Measurements from ENCODE around the gene EIF5B. TPM values are rescaled to one million over a fixed set of nuclear protein-coding genes. Genes with fewer than 3 reads are reported as not detected.

EIF5B gene
- polyA plus RNA-seq, 1 donor from 2014 or later: 8.0 TPM

DNA sequence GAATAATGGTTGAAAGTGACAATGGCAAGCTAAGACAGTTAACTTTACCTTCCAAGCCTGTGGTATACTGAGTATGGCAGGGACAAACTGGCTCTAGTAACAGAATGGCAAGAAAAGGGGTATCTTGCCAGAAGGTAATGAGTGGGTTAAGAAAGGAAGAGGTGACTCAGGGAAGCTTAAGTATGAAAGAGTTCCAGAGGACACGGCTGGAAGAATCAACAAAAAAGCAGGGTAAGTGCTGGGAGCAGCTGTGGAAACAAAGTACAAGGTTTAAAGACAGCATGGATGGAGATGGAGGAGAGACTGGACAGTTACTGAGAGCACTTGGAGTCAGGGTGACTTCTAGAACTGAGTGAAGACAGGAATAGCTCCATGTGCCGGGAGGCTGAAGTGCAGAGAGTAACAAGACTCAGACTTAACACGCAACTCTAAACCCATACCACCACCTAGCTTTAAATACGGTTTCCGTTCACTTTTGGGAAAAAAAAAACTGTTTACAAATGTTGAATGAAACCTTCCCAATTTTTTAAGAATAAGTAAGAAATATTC is 83.6 kb downstream of the EIF5B start:
- H3K4me3 ChIP-seq (ENCODE audit: low read length): no peak overlapping the region
- H4K20me1 ChIP-seq (ENCODE audit: insufficient read depth): no peaks in the 10 kb centered on the region
- H3K27me3 ChIP-seq (ENCODE audit: insufficient read depth, low read depth, low read length): no peaks in the 10 kb centered on the region
- no peak overlapping the region for H2AFZ ChIP-seq (ENCODE audit: low read depth, low read length)
- peaks cover 24% of the 10 kb centered on the region for H3K36me3 ChIP-seq (ENCODE audit: insufficient read depth, low read length)
- H3K79me2 ChIP-seq (replicated peaks; ENCODE audit: insufficient read depth, low read length): no peaks in the 10 kb centered on the region
- H3K9me2 ChIP-seq (ENCODE audit: insufficient read depth, low read length): no peaks in the 10 kb centered on the region
- H3K9me3 ChIP-seq (ENCODE audit: low read length): no peaks in the 10 kb centered on the region
- no peaks in the 10 kb centered on the region for H3F3A ChIP-seq (ENCODE audit: insufficient read depth, low read length, poor library complexity, severe bottlenecking)
- H3K4me2 ChIP-seq (ENCODE audit: low read length): no peak overlapping the region
- no peak overlapping the region for H3K27ac ChIP-seq (ENCODE audit: low read length)
- TF ChIP-seq EZH2 (IDR thresholded peaks at IDR 0.05; ENCODE audit: borderline replicate concordance, insufficient read depth, low read length, poor library complexity, severe bottlenecking): no peak
- TF ChIP-seq EP300 (conservative IDR thresholded peaks at IDR 0.05; ENCODE audit: poor library complexity, severe bottlenecking): no peak
- TF ChIP-seq, protein P1, sequence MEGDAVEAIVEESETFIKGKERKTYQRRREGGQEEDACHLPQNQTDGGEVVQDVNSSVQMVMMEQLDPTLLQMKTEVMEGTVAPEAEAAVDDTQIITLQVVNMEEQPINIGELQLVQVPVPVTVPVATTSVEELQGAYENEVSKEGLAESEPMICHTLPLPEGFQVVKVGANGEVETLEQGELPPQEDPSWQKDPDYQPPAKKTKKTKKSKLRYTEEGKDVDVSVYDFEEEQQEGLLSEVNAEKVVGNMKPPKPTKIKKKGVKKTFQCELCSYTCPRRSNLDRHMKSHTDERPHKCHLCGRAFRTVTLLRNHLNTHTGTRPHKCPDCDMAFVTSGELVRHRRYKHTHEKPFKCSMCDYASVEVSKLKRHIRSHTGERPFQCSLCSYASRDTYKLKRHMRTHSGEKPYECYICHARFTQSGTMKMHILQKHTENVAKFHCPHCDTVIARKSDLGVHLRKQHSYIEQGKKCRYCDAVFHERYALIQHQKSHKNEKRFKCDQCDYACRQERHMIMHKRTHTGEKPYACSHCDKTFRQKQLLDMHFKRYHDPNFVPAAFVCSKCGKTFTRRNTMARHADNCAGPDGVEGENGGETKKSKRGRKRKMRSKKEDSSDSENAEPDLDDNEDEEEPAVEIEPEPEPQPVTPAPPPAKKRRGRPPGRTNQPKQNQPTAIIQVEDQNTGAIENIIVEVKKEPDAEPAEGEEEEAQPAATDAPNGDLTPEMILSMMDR (IDR thresholded peaks at IDR 0.05; ENCODE audit: poor library complexity, severe bottlenecking): no peak
- TF ChIP-seq MXI1 (conservative IDR thresholded peaks at IDR 0.05; ENCODE audit: poor library complexity, severe bottlenecking): no peak
- no peak for TF ChIP-seq TAF1 (IDR thresholded peaks at IDR 0.05; ENCODE audit: low read depth)
- TF ChIP-seq POLR2AphosphoS5 (IDR thresholded peaks at IDR 0.05): no peak
- no peak for TF ChIP-seq SMC3 (conservative IDR thresholded peaks at IDR 0.05; ENCODE audit: poor library complexity)
- TF ChIP-seq, protein P2, sequence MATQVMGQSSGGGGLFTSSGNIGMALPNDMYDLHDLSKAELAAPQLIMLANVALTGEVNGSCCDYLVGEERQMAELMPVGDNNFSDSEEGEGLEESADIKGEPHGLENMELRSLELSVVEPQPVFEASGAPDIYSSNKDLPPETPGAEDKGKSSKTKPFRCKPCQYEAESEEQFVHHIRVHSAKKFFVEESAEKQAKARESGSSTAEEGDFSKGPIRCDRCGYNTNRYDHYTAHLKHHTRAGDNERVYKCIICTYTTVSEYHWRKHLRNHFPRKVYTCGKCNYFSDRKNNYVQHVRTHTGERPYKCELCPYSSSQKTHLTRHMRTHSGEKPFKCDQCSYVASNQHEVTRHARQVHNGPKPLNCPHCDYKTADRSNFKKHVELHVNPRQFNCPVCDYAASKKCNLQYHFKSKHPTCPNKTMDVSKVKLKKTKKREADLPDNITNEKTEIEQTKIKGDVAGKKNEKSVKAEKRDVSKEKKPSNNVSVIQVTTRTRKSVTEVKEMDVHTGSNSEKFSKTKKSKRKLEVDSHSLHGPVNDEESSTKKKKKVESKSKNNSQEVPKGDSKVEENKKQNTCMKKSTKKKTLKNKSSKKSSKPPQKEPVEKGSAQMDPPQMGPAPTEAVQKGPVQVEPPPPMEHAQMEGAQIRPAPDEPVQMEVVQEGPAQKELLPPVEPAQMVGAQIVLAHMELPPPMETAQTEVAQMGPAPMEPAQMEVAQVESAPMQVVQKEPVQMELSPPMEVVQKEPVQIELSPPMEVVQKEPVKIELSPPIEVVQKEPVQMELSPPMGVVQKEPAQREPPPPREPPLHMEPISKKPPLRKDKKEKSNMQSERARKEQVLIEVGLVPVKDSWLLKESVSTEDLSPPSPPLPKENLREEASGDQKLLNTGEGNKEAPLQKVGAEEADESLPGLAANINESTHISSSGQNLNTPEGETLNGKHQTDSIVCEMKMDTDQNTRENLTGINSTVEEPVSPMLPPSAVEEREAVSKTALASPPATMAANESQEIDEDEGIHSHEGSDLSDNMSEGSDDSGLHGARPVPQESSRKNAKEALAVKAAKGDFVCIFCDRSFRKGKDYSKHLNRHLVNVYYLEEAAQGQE (IDR thresholded peaks at IDR 0.05; ENCODE audit: borderline replicate concordance): no peak
- TF ChIP-seq RAD21 (conservative IDR thresholded peaks at IDR 0.05): no peak
- no peak overlapping the region for H3K9ac ChIP-seq (ENCODE audit: low read length)

DNA sequence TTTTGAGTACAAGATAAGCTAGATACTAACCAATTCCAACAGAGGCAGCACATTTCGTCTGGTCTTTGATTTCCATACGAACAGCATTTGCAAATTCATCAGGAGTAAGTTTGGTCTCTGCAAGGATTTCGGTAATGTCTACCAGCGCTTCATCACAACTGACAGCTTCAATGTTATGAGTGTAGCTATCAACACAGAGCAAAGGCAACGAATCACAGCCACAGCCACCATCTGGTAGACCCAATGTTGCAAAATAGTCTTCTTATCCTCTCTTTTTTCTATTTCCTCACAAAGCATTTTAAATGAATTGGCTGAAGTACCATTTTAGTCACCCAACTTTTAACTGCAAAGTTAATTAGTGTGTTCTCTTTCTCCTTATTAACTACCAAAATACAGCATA is 84.3 kb downstream of the EIF5B start:
- H3K9me3 ChIP-seq (ENCODE audit: low read length): no peaks in the 10 kb centered on the region
- H3K9me2 ChIP-seq (ENCODE audit: insufficient read depth, low read length): no peaks in the 10 kb centered on the region
- no peaks in the 10 kb centered on the region for H3K27me3 ChIP-seq (ENCODE audit: insufficient read depth, low read depth, low read length)
- H3F3A ChIP-seq (ENCODE audit: insufficient read depth, low read length, poor library complexity, severe bottlenecking): no peaks in the 10 kb centered on the region
- H3K79me2 ChIP-seq (replicated peaks; ENCODE audit: insufficient read depth, low read length): no peaks in the 10 kb centered on the region
- H2AFZ ChIP-seq (ENCODE audit: low read depth, low read length): no peak overlapping the region
- H3K4me2 ChIP-seq (ENCODE audit: low read length): no peak overlapping the region
- H3K9ac ChIP-seq (ENCODE audit: low read length): no peak overlapping the region
- TF ChIP-seq, protein P2 (IDR thresholded peaks at IDR 0.05; ENCODE audit: borderline replicate concordance): no peak
- TF ChIP-seq SMC3 (conservative IDR thresholded peaks at IDR 0.05; ENCODE audit: poor library complexity): no peak
- no peak for TF ChIP-seq EZH2 (IDR thresholded peaks at IDR 0.05; ENCODE audit: borderline replicate concordance, insufficient read depth, low read length, poor library complexity, severe bottlenecking)
- no peak overlapping the region for H3K27ac ChIP-seq (ENCODE audit: low read length)
- peaks cover 23% of the 10 kb centered on the region for H3K36me3 ChIP-seq (ENCODE audit: insufficient read depth, low read length)
- H4K20me1 ChIP-seq (ENCODE audit: insufficient read depth): no peaks in the 10 kb centered on the region
- H3K4me3 ChIP-seq (ENCODE audit: low read length): no peak overlapping the region
